Anterior cingulate cortex (tissue), 58 donors: Measurements from ENCODE around the gene FCSK.
A peak's percentile ranks its signal among the peaks of the same experiment; 100 is the strongest.

Source experiments
- DNase-seq, 58 donors: peaks; one replicate each; lab custom pipeline; 2025; lab: John Stamatoyannopoulos, UW

The FCSK gene

GRCh38 chr16:70475054-70475871 lies 20.9 kb downstream of the FCSK start:
- DNase-seq, result no peak

GRCh38 chr16:70476272-70477020 lies 22.1 kb downstream of the FCSK start:
- peak in 5 of 58 donors; percentile 7 to 16 (median 9) for DNase-seq

- DNase-seq, result no peak
Measured at GRCh38 chr16:70478169-70478568, 23.8 kb downstream of the FCSK start.

DNA sequence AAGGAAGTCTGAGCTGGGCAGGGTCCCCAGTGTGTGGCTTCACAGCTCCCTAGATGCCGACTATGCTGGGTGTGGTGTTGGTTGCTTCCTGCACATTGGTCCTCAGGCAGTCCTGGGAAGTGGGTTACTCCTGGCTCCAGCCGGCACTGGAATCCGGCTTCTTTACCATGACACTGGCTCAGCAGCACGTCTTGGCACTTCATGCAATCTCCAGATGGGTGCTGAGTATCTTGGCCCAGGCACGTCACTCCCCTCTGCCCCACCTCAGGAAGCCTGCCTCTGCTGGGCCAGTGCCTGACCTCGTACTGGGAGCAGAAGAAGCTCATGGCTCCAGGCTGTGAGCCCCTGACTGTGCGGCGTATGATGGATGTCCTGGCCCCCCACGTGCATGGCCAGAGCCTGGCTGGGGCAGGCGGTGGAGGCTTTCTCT lies 24.5 kb downstream of the FCSK start:
- no peak for DNase-seq

DNA sequence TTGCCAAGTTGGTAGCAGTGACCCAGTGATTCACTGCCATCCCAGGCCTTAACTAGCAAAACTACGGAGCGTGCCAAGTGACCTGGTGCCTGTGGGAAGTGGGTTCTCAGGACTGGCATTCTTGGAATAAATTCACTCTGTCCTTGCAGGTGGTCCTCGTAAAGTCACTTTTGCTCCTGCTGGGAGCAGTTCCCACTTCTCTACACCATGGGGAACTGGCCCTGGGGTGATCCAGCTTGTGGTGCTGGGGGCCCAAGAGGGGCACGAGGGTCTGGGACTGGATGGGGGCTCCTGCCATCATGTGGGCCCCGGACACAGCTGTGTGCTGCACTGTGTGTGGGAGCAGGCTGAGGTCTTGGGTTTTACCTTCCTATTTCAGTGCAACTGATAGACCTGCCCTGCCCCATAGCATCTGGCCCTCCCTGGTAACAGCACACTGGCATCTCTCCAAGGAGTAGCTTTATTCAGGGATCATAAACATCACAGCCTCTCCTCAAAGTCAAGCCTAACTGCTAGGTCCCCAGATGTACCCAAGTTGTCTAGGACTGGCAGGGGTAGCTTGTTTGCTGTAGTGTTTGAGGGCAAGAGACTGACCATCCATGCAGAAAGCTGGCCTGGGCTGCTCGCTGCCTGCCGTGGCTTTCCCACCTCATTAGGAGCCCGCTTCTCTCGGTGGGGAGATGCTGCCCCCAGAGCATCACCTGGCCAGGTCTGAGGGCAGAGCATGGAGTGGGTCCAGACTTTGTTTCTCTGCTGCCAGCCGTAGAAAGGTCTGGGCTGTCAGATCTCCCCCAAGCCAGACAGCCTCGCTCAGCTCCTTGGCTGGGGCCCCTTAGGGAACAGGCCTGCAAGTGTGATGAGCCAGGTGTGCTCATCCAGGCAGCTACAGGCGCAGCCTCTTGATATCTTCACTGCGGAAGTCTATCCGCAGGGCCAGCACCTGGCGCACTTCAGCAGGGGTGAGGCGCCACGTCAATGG lies 26.0 kb downstream of the FCSK start:
- DNase-seq, result no peak

DNA sequence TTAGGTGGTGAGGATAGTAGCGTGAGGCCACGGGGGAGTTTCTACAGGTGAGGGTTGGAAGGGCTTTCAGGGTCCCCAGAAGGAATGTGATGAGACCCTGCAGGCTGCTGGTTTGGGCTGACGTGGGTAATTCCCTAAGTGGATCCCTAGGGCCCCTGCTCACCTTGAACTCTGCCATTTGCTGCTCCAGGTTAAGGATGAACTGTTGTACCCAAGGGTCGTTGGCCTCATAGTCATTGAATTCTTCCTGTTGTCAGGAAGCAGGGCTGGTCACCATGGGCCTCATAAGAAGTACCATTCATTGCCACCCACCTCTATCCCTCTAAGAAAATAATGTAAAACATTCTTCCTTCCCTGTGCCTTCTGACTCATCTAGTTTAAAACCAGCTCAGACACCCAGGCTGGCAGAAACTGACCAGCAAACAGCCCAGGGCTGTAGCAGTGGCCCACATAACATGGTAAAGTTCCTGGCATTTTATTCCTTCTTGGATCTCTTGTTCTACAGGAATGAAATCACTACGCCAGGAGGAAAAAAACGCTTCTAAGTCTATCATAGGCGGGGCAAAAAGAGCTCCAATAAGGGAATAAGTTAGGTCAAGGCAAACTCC lies 27.6 kb downstream of the FCSK start:
- DNase-seq, result no peak

GRCh38 chr16:70482624-70483023 lies 28.2 kb downstream of the FCSK start:
- DNase-seq, result no peak

DNA sequence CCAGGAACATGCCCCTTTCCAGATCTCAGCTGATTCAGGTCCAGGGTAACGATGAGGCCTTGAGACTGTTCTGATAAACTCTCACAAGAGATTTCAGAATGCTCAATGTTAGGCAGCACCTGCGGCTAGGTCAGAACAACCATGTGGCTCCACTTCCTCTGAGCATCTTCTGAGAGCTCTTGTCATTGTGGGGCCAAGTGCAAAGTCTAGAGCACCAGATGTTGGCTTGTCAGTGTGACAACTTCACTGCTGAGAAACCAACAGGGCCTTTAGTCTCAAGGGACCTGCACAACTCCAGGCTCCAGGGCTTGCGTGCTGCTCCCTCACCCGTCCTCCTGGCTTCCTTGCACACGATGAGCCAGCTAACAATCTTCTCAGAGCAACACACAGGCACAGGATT lies 29.0 kb downstream of the FCSK start:
- DNase-seq, result no peak

- no peak for DNase-seq
Measured at GRCh38 chr16:70484867-70485266, 30.5 kb downstream of the FCSK start.

- peak in 32 of 58 donors; percentile 9 to 74 (median 34) for DNase-seq
Measured at GRCh38 chr16:70490261-70490660, 35.9 kb downstream of the FCSK start.

DNA sequence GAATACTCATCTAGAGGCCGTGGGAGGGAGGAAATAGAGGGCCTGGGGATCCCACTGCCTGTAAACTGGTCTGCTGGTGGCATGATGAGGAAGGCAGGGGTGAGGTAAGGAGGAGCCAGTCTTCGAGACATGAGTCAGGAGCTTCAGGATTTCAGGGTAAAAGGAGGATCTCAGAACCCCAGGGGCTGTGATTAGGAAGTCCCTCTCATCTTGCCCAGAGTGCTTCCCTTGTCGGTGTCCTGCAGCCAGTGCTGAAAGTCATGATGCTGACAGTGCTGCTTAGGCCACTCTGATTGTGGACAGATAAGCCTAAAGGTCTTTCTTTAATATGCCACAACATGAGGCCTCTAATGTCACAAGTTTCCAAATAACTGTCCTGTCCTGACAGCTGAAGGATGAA lies 39.4 kb downstream of the FCSK start:
- no peak for DNase-seq

GRCh38 chr16:70494202-70494770 lies 39.9 kb downstream of the FCSK start:
- no peak for DNase-seq

DNA sequence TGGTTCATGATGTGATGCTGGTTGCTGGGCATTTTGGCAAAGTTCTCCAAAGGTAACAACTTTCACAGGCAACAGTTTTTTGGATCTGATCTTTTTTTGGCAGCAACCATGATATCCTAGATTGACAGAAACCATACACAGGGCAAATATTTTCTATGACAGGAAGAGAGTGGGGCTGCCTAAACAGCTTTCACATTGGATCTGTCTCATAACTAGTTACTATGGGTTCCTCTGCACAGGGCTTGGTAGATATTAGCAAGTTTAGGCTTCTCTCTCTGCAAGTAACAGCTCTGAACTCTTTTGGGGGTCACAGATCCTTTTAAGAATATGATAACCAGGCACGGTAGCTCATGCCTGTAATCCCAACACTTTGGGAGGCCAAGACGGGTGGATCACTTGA lies 40.4 kb downstream of the FCSK start:
- DNase-seq, result no peak

- peak in 6 of 58 donors; percentile 9 to 20 (median 14) for DNase-seq
Measured at GRCh38 chr16:70495425-70496182, 41.2 kb downstream of the FCSK start.

DNA sequence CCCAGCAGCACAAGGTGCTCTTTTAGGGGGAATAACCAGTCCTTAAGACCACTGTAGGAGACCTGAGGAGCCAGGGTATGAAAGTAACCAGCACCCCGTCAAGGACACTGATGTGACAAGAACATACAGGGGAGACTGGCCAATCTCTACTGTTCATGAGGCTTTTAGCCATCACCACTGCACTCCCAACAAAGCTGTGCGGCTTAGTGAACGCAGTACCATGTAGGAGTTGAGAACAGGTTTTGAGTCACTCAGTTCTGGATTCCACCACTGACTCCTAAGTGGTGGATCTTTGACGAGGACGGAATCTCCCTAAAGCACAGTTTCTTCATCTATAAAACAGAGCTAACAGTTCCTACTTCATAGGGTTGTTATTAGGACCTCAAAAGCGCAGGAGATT lies 42.1 kb downstream of the FCSK start:
- no peak for DNase-seq

DNA sequence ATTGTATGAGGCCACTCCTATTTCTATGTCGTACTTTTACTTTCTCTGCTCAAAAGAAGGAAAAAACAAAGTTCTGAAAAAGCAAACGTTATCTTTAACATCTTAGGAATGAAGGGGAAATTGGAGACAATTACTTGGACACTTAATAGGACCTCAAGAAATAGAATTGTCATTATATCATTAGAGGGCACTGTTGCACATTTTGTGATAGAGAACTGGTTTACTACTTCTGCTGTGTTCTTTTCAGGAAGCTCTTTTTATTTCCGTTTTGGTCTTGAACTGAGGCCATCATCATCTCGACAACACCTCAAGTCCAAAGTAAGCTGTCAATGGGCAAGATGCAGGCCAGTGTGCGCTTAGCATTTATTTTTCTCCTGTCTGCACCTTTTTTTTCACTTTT lies 54.4 kb downstream of the FCSK start:
- DNase-seq, result no peak

DNA sequence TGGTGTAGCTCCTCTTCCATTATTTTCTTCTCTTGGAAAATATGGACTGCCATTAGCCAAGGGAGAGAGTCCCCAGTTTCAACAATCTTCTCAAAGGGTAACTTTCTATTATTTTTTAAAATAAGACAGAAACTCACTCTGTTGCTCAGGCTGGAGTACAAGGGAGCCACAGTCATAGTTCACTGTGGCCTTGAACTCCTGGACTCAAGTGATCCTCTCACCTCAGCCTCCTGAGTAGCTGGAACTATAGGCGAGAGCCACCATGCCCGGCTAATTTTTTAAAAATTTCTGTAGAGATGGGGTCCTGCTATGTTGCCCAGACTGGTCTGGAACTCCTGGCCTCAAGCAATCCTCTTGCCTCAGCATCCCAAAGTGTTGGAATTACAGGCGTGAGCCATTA lies 55.8 kb downstream of the FCSK start:
- no peak for DNase-seq

DNA sequence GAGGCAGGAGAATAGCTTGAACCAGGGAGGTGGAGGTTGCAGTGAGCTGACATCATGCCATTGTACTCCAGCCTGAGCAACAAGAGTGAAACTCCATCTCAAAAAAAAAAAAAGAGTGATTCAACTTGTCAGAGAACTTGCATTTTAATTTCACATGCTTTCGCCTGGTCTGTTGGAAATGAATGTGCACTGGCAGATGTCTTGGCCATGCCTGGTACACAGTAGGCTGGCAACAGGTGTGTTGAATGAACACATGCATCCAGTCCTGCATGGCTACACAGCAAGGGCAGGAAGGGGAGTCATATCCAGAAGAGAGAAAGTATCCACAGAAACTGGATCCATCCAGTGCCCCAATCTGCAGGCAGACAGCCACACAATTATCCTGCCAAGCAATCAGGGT lies 57.4 kb downstream of the FCSK start:
- DNase-seq, result no peak

GRCh38 chr16:70512456-70512855 lies 58.1 kb downstream of the FCSK start:
- no peak for DNase-seq
